Renal pelvis (tissue), 4 donors: ENCODE results near the gene CXCL14. TPM values are rescaled to one million over a fixed set of nuclear protein-coding genes. Genes with fewer than 3 reads are reported as not detected.
"Not testable (repeated sequence)": the region's sequence is repeated elsewhere in the genome, so short reads cannot be mapped to it uniquely, and the experiment has no call there.

Experiments
- DNase-seq: peaks from one replicate; pipeline ENCODE4 v3.0.0-alpha.2; 2013
- polyA plus RNA-seq, 3 donors: library from polyadenylated mRNA; unstranded; fragments of 120-200 nt; gene quantifications; one replicate each; pipeline ENCODE4 v1.2.1, GENCODE V29; 2013; ENCODE audit not compliant: insufficient read length in 3 of 3

CXCL14 gene
- polyA plus RNA-seq, 3 donors = 25.9 to 34.1 (median 25.9) TPM

GRCh38 chr5:135547590-135548254 is 31.1 kb downstream of the CXCL14 start:
- no peak for DNase-seq

DNA sequence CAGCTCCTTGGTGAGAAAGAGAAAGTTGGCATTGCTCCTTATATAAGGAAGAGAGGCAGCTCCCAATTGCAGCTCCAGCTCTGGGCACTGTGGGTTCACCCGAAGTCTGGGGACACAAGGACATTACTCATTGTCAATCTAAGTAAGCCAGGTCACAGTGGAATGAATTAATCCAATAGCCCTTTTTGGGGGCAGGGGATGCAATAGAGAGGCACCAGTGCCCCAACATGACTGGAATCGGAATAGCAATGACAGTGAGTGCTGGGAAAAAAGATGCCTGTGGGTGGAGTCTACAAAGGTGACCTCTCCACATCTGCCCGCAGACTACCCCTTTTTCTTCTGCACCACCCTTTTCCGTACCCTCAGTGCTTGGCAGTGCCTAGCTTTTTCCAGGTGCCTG is 31.9 kb downstream of the CXCL14 start:
- no peak for DNase-seq

GRCh38 chr5:135546101-135546500 is 32.7 kb downstream of the CXCL14 start:
- no peak for DNase-seq

GRCh38 chr5:135545099-135545498 is 33.7 kb downstream of the CXCL14 start:
- no peak for DNase-seq

GRCh38 chr5:135543485-135544304 is 35.1 kb downstream of the CXCL14 start:
- no peak for DNase-seq

DNA sequence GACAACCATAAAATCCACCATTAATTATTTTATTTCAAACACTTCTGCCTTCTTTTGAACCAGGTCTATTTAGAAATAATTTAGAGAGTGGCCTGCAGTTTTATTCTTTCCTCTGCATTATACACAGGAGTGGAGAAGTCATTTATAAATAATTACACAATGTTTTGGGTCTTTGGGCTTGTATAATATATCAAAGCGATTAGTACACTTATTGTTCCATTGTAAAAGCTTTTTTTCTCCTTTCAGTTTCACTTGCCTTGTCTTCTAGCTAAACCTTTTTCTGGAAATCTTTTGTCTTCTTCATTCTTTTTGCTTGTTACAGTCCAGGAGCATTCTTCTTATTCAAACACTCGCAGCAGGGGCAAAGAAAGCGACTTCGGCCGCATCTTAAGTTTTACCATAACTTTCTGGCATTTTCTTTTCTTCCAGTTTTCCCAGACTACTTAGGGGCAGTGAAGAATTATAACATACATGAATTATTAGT is 35.7 kb downstream of the CXCL14 start:
- no peak for DNase-seq

DNA sequence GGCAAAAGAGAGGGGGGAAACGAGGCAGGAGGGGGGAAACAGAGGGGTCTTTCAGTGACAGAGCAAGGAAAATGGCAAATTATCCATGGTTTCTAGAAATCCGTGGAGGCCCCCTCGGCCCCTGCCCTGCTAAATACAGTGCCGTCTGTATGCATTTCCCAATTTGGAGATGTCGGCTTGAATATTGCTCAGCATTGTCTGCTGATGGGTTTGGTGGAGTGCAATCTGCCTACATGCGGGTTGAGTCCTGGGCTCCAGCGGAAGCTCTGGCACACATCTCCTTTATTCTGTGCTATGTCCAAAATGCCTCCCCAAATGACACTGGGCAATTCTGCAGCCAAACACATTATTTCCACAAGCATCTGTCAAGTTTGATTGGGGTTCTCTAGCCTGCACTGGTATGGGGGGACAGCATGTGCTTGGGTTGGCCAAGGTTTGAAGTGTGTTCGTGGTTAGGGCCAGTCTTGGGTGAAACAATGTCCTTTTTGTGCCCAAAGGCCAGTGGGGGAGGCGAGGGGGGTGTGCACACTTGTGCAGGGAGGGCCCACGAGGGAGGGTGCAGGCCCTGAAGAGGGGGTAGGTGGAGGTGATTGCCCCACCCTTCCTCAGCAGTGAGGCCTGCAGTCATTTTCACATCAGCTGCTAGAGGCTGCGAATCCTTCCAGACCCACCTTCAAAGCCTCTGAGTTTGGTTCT is 36.8 kb downstream of the CXCL14 start:
- DNase-seq = no peak

GRCh38 chr5:135539430-135540005 is 39.3 kb downstream of the CXCL14 start:
- DNase-seq = no peak

- no peak for DNase-seq
Measured at GRCh38 chr5:135538261-135538660, 40.5 kb downstream of the CXCL14 start.

DNA sequence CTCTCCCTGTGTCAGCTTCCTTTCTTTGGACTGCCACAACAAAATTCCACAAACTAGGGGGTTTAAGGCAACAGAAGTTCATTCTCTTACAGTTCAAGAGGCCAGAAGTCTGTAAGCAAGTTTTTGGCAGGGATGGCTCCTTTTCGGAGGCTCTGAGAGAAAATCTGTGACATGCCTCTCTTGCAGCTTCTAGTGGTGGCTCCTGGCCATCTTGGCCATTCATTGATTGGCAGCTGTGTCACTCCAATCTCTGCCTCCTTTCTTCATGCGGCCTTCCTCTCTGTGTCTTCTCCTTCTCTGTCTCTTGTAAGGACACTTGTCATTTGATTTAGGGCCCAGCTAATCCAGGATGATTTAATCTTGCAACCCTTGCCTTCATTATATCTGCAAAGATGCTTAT is 41.0 kb downstream of the CXCL14 start:
- no peak for DNase-seq

- no peak for DNase-seq
Measured at GRCh38 chr5:135537271-135537670, 41.5 kb downstream of the CXCL14 start.

DNA sequence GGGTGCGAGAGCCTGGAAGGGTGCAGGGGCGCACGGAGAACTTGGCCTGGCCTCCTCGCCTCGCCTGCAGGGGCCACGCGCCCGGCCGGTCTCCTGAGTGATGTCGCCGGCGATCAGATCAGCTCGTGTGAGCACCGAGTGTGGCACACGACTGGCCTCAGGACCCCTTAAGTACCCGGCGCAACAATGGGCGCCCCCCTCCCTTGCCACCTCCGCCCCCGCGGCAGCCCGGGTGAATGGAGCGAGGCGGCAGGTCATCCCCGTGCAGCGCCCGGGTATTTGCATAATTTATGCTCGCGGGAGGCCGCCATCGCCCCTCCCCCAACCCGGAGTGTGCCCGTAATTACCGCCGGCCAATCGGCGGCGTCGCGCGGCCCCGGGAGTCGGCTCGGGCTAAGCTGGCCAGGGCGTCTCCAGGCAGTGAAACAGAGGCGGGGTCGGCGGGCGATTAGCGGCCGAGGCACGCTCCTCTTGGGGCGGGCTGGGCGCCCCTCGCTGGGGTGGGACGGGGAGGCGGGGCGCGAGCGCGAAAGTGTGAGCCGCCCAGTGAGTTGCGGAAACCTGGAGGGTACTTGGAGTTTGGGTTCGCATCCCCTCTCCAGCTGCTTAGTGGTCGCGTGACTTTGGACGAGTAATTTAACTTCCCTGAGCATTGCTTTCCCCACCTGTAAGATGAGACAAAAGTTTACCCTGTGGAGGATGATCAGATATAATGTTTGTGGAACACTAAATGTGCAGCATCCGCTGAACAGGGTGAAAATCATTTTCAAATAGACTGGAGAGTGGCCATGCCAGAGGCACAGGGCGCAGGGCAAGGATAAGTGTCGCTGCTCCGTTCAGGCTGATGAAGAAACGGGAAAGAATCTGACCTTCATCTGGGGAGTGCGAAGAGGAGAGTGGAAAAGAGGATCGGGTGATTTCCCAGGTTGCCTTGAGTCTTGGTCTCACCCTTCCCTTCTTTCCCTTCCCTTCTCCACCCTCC is 42.7 kb downstream of the CXCL14 start, which contains the start of gene NEUROG1:
TSS of gene NEUROG1 (minus strand) at position 145 of the 982 bp plus-strand sequence. CDS start 274 bp downstream, outside the sequence.
- DNase-seq = no peak

DNA sequence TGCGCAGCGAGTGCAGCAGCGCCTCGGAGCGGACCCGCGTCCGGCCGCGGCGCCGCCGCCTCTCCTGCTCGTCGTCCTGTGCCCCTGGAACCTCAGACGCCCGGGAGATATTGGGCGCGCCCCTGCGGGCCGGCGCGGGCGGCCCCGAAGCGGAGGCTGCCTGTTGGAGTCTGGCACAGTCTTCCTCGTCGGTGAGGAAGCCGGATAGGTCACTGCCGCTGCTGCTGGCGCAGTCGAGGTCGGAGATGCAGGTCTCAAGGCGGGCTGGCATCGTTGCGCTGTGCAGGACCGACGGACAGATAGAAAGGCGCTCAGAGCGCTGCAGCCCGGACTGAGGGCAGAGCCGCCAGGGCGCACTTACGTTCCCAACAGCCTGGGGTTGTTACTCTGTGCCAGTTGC is 43.4 kb downstream of the CXCL14 start:
- DNase-seq = no peak

DNA sequence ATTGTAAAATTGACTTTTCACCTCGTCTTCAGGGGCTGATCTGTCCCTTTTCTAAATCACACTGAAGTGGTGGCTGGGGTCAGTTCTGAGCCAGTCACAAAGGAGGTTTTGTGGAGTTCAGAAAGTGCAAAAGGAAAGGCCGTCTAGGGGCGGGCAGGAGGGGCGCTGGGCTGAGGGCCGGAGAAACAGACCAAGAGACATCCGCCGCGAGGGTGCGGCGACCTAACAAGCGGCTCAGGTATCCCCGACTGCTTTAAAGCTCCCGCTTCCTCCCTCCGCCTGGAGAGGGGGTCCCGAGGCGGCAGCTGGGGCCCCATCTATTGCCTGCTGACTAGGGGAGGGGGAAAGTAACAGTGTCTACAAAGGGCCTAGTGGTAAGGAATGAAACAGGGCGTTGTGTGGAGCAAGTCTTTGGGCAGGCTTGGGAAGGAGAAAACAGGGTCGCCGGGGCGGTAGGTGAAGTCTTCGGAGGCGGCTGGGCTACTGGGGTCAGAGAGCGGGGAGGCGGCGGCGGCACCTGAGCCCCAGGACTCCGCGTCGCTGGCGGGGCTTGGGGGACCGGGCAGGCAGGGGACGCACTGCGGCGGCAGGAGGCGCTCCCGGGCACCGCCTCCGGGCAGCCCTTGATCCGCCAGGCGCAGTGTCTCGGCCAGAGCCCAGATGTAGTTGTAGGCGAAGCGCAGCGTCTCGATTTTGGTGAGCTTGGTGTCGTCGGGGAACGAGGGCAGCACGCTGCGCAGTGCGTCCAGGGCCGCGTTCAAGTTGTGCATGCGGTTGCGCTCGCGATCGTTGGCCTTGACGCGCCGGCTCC is 44.0 kb downstream of the CXCL14 start:
- DNase-seq = no peak

DNA sequence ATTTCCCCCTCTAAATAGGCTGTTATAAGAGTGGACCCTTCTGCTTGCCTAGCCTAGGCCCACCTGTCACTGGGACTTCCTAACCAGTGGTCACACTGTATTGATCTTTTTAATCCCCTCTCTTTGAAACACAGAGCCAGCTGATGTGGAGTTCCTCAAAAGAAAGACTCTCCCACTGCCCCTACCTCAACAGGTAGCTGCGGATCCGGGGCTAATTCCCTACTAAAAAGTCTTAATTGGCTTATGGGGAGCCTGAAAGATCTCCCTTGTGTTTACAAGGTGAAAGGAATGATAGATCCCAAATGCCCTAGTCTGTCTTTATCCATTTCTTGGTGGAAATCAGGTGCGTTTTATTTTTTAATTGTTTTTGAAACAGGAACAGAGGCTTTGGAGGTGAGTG is 45.0 kb downstream of the CXCL14 start:
- DNase-seq = no peak

- no peak for DNase-seq
Measured at GRCh38 chr5:135533334-135533733, 45.5 kb downstream of the CXCL14 start.

DNA sequence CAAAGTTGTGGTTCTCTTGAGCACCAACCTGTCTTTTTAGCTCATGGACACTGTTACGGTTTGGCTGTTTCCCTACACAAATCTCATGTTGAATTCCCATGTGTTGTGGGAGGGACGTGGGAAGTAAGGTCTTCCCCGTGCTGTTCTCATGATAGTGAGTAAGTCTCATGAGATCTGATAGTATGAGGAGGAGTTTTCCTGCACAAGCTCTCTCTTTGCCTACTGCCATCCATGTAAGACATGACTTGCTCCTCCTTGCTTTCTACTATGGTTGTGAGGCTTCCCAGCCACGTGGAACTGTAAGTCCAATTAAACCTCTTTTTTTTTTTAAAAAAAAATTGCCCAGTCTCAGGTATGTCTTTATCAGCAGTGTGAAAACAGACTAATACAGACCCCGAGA is 49.2 kb downstream of the CXCL14 start:
- DNase-seq = not testable (repeated sequence)

DNA sequence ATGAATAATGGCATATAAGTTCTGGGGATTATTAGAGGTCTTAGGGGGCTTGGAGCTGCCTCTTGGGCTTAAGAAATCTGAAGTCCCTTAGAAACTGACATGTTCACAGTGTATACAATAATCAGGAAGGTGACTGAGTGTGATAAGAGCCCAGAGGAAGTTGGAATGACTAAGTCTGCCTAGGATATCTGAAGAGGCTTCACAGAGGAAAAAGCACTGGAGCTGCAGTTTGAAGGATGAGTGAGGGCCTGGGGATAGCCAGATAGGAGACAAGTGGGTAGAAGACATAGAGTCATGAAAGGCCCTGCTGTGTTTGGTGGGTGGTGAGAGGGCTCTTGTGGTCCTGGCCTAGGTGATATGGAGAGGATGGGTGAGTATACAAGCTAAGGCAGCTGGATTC is 51.9 kb downstream of the CXCL14 start:
- no peak for DNase-seq

GRCh38 chr5:135521964-135522363 is 56.8 kb downstream of the CXCL14 start:
- DNase-seq = no peak
